Erythroblast (primary cell): Measurements from ENCODE around the gene MPPED1.

Source experiments
- GATA1 ChIP-seq: IDR thresholded peaks from 2 replicates; pipeline ENCODE4 v1.6.1; 2011; ENCODE audit warnings: low read depth, mild to moderate bottlenecking, control low read depth, low read length, moderate library complexity
- POLR2A ChIP-seq: IDR thresholded peaks from 2 replicates; pipeline ENCODE4 v1.6.1; 2011; ENCODE audit warnings: mild to moderate bottlenecking, low read length

DNA sequence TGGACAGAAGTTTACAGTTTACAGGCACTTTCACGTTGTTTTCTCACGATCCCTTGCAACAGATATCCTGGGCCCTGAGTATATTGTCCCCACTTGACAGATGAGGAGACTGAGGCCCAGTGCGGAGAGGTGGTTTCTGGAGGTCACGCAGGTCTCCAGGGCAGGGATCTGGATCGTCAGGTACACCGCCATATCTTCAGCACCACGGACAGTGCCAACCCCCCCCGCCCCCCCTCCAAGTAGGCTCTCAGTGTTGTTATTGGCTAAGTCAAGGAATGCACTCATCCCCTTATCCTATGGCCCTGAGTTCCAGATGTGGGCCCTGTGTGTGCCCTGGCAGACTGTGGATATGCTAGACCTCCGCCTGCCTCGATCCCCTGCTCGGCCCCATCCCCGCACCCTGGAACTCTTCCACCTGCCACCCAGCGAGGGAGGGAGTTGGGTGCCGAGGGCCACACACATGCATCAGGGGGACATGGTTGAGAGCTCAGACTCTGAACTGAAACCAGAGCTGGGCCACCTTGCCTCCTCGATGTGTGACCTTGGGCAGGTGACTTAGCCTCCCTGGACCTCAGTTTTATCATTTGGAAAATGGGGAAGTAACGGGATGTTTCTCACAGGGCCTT lies 37.5 kb downstream of the MPPED1 start:
- no peak for TF ChIP-seq POLR2A
- TF ChIP-seq GATA1 = no peak
